Measurements from ENCODE around the gene HIPK2. TPM values are rescaled to one million over a fixed set of nuclear protein-coding genes. Genes with fewer than 3 reads are reported as not detected.
A peak's percentile ranks its signal among the peaks of the same experiment; 100 is the strongest.

The HIPK2 gene
- total and polyA plus RNA-seq, 5 donors: 72.1 to 131 (median 96.1) TPM

DNA sequence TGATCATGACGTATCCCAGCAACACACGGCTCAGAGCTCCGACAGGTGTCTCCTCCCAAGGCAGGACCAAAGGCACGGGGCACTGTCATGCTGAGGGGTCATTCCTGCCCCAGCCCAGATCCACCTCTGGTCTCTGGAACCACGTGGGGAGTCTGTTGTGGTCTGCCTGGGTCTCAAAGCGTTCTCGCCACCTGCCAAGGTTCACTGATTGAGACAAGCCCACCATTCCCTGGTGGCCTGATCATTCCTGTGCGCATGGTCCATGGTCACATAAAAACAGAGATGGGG lies 83.5 kb downstream of the HIPK2 start:
- Histone ChIP-seq H3K27ac (ENCODE audit: low read length) (no peak overlapping the region), H3K27me3 (ENCODE audit: control insufficient read depth, insufficient read depth) (no peaks in the 10 kb centered on the region), H3K4me1 (ENCODE audit: control insufficient read depth, insufficient read depth, low read length) (peaks cover 16% of the 10 kb centered on the region), H3K9me3 (ENCODE audit: control insufficient read depth, low read length) (no peaks in the 10 kb centered on the region), H3K4me3 (ENCODE audit: low read length) (no peak overlapping the region)
- 94% methylated on average over 8 of the region's 8 CpGs for WGBS
- intact Hi-C loops (cut with DNase I): no loop called here
- DNase-seq (no peak), ATAC-seq (no peak)

GRCh38 chr7:139693651-139694388 lies 84.0 kb downstream of the HIPK2 start:
- intact Hi-C loops (cut with DNase I): no loop called here
- peaks cover 18% of the 10 kb centered on the region for H3K4me1 ChIP-seq (ENCODE audit: control insufficient read depth, insufficient read depth, low read length)
- no peak for DNase-seq
- 82% methylated on average over 8 of the region's 8 CpGs for WGBS
- H3K27me3 ChIP-seq (ENCODE audit: control insufficient read depth, insufficient read depth): no peaks in the 10 kb centered on the region
- ATAC-seq: no peak
- H3K4me3 ChIP-seq (ENCODE audit: low read length): no peak overlapping the region
- H3K27ac ChIP-seq (ENCODE audit: low read length): no peak overlapping the region
- H3K9me3 ChIP-seq (ENCODE audit: control insufficient read depth, low read length): no peaks in the 10 kb centered on the region

GRCh38 chr7:139692723-139693122 lies 85.1 kb downstream of the HIPK2 start:
- intact Hi-C loops (cut with DNase I): no loop called here
- H3K27ac ChIP-seq (ENCODE audit: low read length): no peak overlapping the region
- H3K4me1 ChIP-seq (ENCODE audit: control insufficient read depth, insufficient read depth, low read length): peaks cover 23% of the 10 kb centered on the region
- H3K9me3 ChIP-seq (ENCODE audit: control insufficient read depth, low read length): no peaks in the 10 kb centered on the region
- DNase-seq: no peak
- 75% methylated on average over 6 of the region's 6 CpGs for WGBS
- ATAC-seq: no peak
- H3K4me3 ChIP-seq (ENCODE audit: low read length): no peak overlapping the region
- no peaks in the 10 kb centered on the region for H3K27me3 ChIP-seq (ENCODE audit: control insufficient read depth, insufficient read depth)

DNA sequence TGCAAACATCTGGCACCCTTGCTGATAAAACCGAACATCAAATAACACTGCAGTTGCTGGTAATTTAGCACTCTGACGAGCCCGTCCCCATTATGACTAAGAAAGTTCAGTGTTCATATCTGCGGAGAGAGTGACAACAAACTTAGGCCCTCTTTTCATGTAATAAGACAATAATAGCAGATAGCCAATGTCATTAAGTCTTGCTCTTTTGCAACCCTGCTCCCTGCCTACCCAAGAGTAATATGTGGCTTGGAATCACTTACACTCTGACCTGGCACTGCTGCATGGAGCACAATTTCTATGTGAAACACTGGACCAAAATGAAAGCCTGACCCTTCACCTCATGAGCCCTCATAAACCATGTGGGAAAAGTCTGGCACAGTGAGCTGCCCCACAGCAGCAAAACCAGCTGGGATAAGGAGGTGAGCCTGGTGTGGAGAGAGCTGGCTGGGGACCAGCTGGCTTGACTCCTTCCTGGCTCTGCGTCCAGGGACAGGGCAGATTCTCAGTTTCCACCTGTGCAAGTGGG lies 86.5 kb downstream of the HIPK2 start:
- Histone ChIP-seq H3K27me3 (ENCODE audit: control insufficient read depth, insufficient read depth) (no peaks in the 10 kb centered on the region), H3K4me1 (ENCODE audit: control insufficient read depth, insufficient read depth, low read length) (peaks cover 21% of the 10 kb centered on the region), H3K27ac (ENCODE audit: low read length) (peak overlapping the region; percentile 79), H3K4me3 (ENCODE audit: low read length) (no peak overlapping the region), H3K9me3 (ENCODE audit: control insufficient read depth, low read length) (no peaks in the 10 kb centered on the region)
- intact Hi-C loops (cut with DNase I): no loop called here
- DNase-seq: peak; percentile 61 to 89 (median 87)
- ATAC-seq: peak; percentile 79 to 82
- WGBS: 48% methylated on average over 5 of the region's 5 CpGs

DNA sequence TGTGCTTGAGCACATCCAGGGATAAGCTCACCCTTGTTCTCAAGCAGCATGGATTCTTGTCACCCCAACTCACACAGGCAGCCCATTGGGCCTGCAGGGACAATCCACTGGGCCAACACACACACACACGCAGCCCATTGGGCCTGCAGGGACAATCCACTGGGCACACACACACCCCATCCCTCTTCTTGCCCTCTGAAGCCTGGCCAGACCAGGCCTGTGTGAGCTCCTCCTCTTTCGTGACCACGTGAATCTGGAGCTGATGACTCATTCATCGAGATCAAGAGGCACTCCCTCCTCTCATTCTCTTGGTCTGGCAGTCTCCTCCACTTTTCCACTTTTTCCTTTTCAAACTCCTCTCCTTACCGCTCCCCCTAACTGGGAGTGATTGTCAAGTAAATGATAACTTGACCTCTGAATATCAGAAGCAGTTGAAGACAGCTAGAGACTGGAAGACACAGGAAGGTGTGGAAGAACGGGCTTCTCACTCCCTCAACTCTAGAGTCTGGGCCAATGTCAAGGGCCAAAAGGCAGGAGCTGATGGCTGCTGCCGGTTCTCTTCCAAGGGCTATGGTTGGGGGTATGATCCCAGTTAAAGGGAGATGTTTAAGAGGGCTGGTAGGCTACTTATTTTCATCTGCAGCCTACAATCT lies 89.7 kb downstream of the HIPK2 start:
- H3K27ac ChIP-seq (ENCODE audit: low read length): no peak overlapping the region
- peak; percentile 15 to 69 for ATAC-seq
- no peaks in the 10 kb centered on the region for H3K9me3 ChIP-seq (ENCODE audit: control insufficient read depth, low read length)
- WGBS: 65% methylated on average over 7 of the region's 7 CpGs
- peak in 1 of 3 donors; percentile 31 for DNase-seq
- H3K4me1 ChIP-seq (ENCODE audit: control insufficient read depth, insufficient read depth, low read length): peaks cover 26% of the 10 kb centered on the region
- no peak overlapping the region for H3K4me3 ChIP-seq (ENCODE audit: low read length)
- no peaks in the 10 kb centered on the region for H3K27me3 ChIP-seq (ENCODE audit: control insufficient read depth, insufficient read depth)
- intact Hi-C loops (cut with DNase I): no loop called here

DNA sequence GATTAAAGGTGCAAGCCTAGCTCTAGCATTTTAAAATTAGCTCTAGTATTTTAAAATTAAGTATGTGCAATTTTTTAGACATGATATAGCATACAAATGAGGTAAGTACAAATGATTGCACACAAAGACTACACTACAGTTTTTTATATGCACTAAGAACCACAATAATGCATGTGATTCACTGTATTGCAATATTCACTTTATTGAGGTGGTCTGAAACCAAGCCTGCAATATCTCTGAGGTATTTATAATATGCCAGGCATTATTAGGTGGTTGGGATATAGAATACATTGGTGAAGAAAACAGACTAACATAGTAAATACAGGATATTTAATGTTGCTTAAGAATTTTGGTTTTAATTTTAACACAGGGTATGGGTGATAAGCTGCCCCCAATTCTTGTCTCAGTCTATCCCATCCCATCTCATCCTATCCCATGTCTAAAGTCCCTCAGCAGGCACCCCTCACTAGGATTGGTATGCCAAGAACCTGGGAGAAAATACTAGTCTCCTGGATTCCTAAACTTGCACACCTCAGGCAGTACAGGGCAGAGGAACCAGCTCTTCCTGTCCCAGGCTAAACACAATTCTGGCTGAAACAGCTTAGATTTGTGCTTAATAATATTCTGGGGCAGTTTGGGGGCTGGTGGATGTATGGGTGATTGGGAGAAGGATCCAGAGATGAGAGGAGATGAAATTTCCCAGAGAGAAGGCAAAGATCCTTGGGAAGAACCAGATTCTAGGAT lies 90.4 kb downstream of the HIPK2 start:
- no peak for DNase-seq
- no peak for ATAC-seq
- H3K4me1 ChIP-seq (ENCODE audit: control insufficient read depth, insufficient read depth, low read length): peaks cover 32% of the 10 kb centered on the region
- no peaks in the 10 kb centered on the region for H3K27me3 ChIP-seq (ENCODE audit: control insufficient read depth, insufficient read depth)
- no peaks in the 10 kb centered on the region for H3K9me3 ChIP-seq (ENCODE audit: control insufficient read depth, low read length)
- intact Hi-C loops (cut with DNase I): no loop called here
- H3K27ac ChIP-seq (ENCODE audit: low read length): no peak overlapping the region
- no peak overlapping the region for H3K4me3 ChIP-seq (ENCODE audit: low read length)

DNA sequence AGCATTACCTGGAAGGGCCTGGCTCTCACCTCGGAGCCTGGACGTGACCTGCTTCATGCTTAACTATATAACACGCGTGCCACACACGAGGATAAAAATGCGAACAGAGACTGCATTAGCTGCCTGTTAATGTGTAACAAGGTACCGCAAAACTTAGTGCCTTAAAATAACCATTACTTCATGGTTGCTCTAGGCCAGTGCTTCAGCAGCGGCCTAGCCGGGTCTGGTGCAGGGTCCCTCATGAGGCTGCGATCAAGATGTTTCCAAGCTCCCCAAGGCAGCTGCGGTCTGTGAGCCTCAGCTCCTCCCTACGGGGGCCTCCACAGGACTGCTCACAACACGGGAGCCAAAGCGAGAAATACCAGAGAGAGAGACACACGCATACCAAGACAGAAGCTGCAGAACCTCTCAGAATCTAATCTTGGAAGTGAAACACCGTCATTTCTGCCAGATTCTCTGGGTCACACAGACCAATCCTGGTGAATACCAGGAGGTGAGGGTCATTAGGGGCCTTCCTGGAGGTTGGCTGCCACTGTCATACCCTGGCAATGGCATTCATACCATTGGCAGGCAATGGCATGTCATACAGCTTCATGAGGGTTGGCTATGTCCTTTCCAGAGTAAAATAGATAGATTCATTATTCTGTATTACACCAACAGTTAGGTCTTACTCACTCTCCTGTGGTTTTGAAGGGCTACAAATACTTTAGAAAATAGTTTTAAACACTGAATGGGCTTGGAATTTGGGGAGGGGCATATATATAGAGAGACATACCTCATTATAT lies 94.5 kb downstream of the HIPK2 start:
- H3K4me1 ChIP-seq (ENCODE audit: control insufficient read depth, insufficient read depth, low read length): peaks cover 43% of the 10 kb centered on the region
- intact Hi-C loops (cut with DNase I): no loop called here

DNA sequence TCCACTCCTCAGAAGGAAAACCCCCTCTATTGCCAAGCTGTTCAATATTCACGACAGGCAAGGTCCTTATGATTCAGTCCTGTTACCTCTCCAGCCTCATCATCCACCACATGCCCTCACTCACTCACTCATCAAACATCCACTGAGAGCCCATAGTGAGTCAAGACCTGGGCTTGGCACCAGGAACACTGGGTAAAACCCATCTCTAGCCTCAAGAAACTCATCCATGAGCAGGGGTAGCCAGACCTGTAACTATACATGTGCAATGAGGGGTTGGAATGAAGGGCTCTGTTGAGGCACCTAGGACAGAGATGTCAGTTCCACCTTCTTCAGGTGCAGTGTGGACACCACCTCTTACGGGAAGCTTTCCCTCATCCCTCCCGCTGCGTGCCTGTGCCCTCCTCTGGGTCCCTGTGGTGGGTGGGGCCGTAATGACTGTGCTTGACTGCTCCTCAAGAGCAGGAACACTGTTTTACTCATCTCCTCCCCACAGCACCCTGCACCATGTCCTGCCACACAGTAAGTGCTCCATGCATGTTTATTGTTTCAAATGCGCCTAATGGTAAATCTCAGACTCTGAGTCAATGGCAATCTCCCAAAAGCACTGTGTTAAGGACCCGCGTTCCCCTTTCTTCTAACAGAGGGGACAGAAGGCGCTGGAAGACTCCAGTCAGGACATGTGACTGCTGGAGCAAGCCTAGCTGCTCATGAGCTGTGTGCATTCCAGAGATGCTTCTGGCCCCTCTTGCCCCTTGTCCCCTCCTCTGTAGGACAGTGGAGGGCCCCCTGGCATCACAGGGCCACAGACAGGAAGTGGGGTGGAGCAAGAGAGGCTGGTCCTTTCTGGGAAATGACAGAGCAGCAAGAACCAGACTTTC lies 95.4 kb downstream of the HIPK2 start:
- intact Hi-C loops (cut with DNase I): no loop called here
- Histone ChIP-seq H3K27ac (ENCODE audit: low read length) (peak overlapping the region; percentile 98), H3K9me3 (ENCODE audit: control insufficient read depth, low read length) (no peaks in the 10 kb centered on the region), H3K4me3 (ENCODE audit: low read length) (no peak overlapping the region), H3K4me1 (ENCODE audit: control insufficient read depth, insufficient read depth, low read length) (peaks cover 38% of the 10 kb centered on the region), H3K27me3 (ENCODE audit: control insufficient read depth, insufficient read depth) (no peaks in the 10 kb centered on the region)
- WGBS: 66% methylated on average over 9 of the region's 9 CpGs
- DNase-seq: no peak
- peak in 1 of 2 donors; percentile 15 for ATAC-seq

More for the DNA sequence above, 94.5 kb downstream of the HIPK2 start:
- Histone ChIP-seq H3K27ac (ENCODE audit: low read length) (peak overlapping the region; percentile 98), H3K4me3 (ENCODE audit: low read length) (no peak overlapping the region), H3K9me3 (ENCODE audit: control insufficient read depth, low read length) (no peaks in the 10 kb centered on the region), H3K27me3 (ENCODE audit: control insufficient read depth, insufficient read depth) (no peaks in the 10 kb centered on the region)
- 65% methylated on average over 16 of the region's 16 CpGs for WGBS
- ATAC-seq (no peak), DNase-seq (no peak)

DNA sequence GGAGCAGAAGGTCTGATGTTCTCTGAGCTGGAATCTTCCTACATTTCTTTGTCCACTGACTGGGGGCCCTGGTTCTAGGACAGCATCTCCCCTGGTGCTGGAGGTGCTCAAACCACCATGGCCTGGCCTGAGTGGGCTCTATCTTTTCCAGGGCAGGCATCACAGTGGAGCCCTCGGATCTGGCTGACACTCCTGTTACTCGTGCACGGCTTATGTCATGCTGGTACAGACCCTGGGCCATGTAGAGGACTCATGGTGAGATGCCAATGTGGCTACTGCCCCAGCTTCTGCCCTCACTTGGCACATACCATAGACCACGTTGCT lies 96.0 kb downstream of the HIPK2 start:
- Histone ChIP-seq H3K4me3 (ENCODE audit: low read length) (no peak overlapping the region), H3K27ac (ENCODE audit: low read length) (peak overlapping the region; percentile 98), H3K27me3 (ENCODE audit: control insufficient read depth, insufficient read depth) (no peaks in the 10 kb centered on the region), H3K4me1 (ENCODE audit: control insufficient read depth, insufficient read depth, low read length) (peaks cover 38% of the 10 kb centered on the region), H3K9me3 (ENCODE audit: control insufficient read depth, low read length) (no peaks in the 10 kb centered on the region)
- WGBS: 68% methylated on average over 4 of the region's 4 CpGs
- peak; percentile 5 to 9 for ATAC-seq
- intact Hi-C loops (cut with DNase I): no loop called here
- DNase-seq: no peak

GRCh38 chr7:139681463-139681755 lies 96.4 kb downstream of the HIPK2 start:
- H3K27me3 ChIP-seq (ENCODE audit: control insufficient read depth, insufficient read depth): no peaks in the 10 kb centered on the region
- intact Hi-C loops (cut with DNase I): no loop called here
- WGBS: 77% methylated on average over 6 of the region's 6 CpGs
- no peaks in the 10 kb centered on the region for H3K9me3 ChIP-seq (ENCODE audit: control insufficient read depth, low read length)
- DNase-seq (no peak), ATAC-seq (no peak)
- no peak overlapping the region for H3K4me3 ChIP-seq (ENCODE audit: low read length)
- peaks cover 38% of the 10 kb centered on the region for H3K4me1 ChIP-seq (ENCODE audit: control insufficient read depth, insufficient read depth, low read length)
- peak overlapping the region; percentile 98 for H3K27ac ChIP-seq (ENCODE audit: low read length)

Measured in right cardiac atrium (tissue), 5 donors.